Cerebellar nuclear complex (tissue), 1 donor: ENCODE results near the gene ACOX2.
"Not testable (repeated sequence)": the region's sequence is repeated elsewhere in the genome, so short reads cannot be mapped to it uniquely, and the experiment has no call there.

Experiments used
- DNase-seq, 2 experiments: peaks; one replicate each; lab custom pipeline; 2025; lab: John Stamatoyannopoulos, UW

ACOX2 gene

DNA sequence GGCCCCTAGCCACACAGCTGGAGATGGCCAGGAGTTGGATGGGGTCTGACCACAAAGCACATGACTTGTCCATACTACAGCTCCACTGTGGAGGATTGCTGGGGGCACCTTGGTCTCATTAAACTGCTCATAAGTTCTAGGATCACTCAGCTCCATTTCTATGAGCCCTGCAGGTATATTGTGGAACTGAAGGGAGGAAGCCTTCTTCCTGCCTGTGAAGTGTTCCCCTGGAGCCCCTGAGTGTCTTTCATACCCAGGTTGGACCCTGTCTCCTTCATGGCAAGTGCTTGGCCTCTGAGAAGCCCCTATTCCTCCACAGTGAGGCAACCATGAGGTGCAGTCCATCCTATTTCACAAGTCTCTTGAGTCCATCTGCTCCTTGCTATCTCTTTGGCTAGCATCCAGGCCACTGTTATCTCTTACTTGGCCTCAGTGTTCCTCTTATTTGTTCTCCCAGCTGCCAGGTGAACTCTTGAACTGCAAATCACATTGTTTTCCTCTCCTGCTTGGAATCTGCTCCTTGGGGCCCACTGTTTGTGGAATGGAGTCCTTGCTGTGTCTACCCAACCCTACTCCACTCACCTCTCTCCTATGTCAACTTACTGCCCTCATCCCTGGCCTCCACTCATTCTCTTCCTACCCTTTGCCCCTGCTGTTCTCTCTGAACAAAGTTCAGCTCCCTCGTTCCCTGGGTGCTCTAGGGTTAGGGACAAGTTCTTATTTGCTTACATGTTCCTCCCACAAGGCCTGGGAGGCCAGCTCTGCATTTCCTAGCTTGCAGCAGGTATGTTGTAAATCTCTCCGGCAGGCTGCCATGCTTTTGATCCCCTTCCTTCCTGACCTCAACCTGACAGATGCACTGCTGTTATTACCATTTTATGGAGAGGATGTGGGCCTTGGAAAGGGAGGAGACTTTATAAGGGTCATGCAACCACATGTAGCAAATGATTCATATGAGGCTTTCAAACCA, 1.2 kb downstream of the ACOX2 start:
- no peak for DNase-seq

DNA sequence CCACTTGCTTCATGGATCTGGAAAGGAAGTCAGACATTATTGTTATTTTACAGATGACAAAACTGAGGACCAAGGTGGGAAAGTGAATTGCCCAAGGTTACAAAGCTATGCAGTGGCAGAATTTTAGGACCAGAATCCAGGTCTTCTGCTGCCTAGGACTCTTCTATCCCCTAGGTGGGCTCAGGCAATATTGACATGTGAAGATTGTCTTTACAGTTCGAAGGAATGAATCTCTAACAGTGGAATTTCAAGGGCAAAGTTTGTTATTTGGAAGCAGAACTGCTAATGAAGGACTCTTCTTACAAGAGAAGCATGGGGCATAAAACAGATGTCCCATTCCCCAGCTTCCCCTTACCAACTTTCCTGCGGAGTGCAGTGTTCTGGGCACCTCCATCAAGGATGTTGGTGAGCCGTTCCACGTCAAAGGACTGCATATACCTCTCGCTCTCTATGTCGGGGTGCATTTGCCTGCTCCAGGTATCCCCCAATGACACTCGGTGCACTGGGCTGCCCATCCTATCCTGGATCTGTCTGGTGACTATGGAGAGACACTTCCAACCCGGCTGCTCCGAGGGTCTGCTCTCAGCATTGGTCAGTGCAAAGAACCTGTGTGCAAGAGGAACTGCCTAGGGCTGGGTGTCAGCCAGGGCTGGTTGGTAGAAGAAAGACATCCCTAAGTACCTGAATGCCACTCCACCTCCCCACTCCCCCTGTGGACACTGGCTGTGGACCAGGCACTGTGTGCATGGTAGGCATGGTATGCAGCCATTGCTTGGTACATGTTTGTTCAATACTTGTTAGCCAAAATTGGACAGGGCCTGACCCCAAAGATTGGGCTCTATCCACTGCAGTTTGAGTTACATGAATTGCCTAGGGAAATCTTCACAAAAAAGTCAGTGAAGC, 2.1 kb downstream of the ACOX2 start:
- DNase-seq = no peak

DNA sequence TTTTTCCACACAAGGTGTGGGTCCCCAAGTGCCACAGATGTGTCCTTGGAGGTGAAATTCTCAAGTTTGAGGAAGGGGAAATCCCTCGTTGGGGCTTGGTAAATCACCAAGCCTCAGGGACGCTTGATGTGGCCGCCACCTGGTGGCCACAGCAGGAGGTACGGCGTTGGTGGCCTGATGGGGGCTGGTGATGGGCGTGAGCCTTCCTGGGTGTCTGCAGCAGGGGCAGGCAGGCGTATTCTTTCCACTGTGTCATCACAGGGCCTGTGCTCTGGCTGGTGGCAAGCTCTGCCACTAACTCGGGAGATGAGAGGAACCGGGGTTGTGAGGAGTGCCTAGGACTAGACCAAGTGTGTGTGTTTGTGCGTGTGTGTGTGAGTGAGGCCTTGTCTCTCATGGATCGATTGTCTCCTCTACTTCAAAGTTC, 4.2 kb downstream of the ACOX2 start:
- no peak for DNase-seq

DNA sequence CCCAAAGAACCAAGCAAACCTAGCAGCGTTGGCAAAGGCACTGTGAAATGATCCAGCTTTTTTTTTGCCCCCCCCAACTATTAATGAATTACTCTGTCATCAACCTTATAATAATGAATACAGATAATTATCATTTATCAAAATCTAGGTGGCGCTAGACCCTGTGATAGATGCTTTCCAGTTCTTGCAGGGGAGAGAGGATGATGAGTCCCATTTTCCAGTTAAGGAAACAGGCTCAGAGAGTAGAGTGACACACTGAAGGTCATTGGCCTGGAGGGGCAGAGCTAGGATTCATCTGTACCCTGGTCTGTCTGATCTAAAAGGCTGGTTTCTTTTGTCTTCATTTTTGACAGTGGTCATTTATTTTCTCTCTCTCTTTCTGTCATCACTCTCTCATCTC, 5.0 kb downstream of the ACOX2 start:
- no peak for DNase-seq

DNA sequence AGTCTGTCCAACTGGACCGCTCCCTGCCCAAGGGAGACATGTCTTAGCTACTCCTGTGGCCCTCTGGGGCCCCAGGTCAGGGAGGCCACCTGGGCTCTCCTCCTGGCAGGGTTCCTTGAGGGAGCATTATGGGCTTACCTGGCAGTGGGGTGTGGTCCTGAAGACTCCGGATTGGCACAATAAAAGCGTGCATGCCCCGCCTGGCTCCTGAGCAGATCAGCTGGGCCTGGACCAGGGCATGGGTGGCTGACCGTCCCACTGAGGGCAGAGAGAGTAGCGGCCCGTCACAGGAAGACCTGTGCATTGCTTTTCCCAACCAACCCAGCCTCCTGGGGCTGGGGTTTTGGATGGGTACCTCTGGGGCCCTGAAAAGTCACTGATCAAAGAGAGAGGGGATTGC, 5.4 kb downstream of the ACOX2 start:
- no peak for DNase-seq

- DNase-seq = no peak
Observed at GRCh38 chr3:58530354-58530865, 6.6 kb downstream of the ACOX2 start.

GRCh38 chr3:58529516-58530353, 7.3 kb downstream of the ACOX2 start:
- DNase-seq = no peak

DNA sequence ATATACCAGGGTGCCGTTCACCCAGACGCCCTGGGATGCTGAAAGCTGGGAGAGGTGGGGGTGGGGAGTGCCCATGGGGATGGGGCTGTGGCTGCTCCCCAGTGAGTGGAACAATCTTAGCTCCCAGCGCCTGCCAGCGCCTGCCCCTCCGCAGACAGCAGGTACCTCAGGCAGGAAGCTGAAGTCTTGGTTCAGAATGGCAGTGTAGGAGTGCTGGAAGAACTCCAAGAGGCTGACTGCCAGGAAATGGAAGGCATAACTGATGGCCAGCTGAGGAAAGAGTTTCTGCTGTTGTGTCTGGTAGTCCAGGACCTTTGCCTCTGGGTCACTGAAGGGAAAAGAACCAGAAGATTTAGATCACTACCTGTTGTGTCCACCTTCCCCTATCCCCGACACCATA, 8.4 kb downstream of the ACOX2 start:
- no peak for DNase-seq

GRCh38 chr3:58527440-58527839, 9.6 kb downstream of the ACOX2 start:
- not testable (repeated sequence) for DNase-seq

DNA sequence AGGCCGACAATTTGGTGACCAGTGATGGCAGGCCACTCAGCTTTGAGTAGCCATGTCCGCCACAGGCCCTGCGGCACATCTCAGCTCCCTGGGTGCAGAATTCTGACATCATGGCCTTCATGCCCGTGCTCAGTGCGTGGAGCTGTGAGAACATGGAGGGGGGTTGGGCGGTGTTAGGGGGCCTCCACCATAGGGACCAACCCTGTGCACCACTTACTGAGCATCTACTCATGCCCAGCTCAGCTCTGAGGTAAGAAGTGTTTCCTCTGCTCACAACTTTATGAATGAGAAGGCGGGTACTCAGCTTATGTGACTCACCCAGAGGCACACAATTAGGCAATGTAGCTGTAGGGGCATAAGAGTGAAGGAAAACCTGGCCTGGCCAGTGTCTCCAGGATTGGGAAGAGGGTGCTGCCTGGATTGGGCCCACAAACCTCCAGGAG, 10.5 kb downstream of the ACOX2 start:
- DNase-seq = no peak

GRCh38 chr3:58524326-58524888, 12.6 kb downstream of the ACOX2 start:
- DNase-seq = no peak

DNA sequence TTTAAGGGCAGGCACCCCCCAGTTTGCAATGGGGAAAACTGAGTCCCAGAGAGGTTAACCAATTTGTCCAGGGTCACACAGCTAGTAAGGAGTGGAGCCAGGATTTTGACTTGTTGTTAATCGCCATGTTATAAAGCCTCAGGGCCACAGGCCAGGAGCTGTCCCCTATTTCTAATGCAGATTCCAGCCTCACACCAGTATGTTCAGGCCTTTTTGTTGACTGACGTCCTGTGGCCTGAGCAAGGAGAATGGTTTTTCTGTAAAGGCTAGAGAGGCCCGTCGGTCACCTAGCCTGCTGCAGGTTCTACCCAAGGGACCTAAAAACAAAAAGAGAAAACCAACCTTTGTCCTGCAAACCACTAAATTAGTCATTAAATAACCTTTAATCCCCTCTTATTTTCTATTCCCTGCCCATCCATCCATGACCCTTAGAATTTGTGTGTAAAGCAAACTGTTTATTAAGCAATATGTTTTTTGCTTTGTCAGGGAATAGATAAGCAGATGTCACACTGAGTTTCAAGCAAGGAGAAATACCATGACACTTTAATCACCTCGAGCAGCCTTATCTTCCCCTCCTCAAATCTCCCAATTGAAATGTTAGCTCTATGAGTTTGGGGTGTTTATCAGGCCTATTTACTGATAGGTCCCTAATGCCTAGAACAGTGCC, 14.1 kb downstream of the ACOX2 start:
- DNase-seq = no peak

- DNase-seq = peak; percentile 71 to 90
Observed at GRCh38 chr3:58521917-58522631, 14.9 kb downstream of the ACOX2 start.

DNA sequence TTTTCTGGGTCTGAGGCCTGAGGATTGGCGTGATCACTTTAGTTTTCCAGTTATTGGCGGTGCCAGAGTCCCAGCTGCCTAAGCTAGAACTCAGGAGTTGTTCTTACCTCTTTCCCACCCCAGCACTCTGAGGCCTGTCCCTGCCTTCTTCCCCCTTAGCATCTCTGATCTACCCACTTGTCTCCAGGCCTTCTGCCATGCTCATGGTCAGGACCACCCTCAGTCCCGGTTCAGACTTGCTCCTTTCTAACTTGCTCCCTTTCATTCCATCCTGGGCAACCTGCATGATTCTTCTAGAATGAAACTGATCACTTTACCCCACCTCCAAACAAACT, 15.7 kb downstream of the ACOX2 start:
- no peak for DNase-seq

GRCh38 chr3:58520403-58521335, 16.3 kb downstream of the ACOX2 start:
- no peak for DNase-seq

DNA sequence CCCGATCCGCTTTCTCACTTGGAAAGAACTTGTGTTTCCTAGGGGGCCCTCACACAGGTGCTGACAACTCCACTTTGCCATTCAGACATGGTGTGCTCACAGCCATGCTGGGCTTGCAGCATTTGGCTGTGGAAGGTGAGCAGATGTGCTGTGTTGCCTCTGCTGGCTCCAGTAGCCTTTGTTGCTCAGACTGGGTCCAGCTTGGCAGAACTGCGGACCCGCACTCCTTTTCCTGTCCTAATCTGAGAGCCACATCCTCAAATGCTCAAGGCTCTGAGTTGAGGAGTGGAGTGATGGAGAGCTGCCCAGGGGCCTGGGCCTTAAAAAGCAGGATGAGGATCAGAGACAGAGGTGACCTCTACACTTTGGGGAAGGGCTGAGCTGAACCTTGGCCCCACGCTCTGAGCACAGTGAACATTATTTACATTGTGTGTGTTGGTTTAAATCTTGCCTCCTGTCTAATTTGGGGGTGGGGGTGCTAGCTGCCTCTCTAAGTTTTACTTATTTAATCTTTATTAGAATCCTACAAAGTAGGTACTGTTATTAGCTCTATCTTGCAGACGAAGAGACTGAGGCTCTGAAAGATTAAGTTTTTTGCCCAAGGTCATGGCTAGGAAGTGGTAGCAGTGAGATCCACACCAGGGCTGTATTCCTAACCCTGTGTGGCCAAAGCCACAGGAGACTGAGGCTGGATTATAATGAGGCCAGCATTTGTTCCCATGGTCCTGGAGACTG, 17.2 kb downstream of the ACOX2 start:
- no peak for DNase-seq

GRCh38 chr3:58518291-58518789, 18.6 kb downstream of the ACOX2 start:
- no peak for DNase-seq

DNA sequence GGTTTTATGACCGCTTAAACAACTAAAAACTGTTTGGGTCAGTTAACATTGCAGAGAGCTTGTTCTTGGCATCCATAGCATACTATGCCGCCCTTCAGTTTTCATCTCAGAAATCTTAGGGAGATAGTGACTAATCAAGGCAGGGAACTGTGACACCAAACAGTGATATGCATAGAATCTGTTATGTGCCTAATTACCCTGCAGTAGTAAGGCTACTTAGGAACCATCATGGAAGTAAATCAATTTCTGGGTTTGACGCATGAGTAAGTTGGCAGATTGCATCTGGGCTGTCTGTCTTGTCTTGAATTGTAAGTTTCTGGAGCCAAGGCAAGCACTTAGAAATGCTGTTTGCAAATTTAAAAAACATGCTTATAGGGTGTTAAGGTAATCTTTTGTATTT, 22.6 kb downstream of the ACOX2 start:
- DNase-seq = no peak
